Renal cortex interstitium (tissue), 11 donors: ENCODE results near the gene IER5. TPM values are rescaled to one million over a fixed set of nuclear protein-coding genes. Genes with fewer than 3 reads are reported as not detected.
"Not testable (repeated sequence)": the region's sequence is repeated elsewhere in the genome, so short reads cannot be mapped to it uniquely, and the experiment has no call there.

Experiments used
- DNase-seq, 11 donors: peaks; one replicate each; pipeline ENCODE4 v3.0.0-alpha.2; 2013; ENCODE audit warnings: low read depth in 9 of 11, low spot score in 4 of 11; ENCODE audit errors: extremely low read depth in 1 of 11
- polyA plus RNA-seq, 3 donors: library from polyadenylated mRNA; unstranded; fragments of 120-200 nt; gene quantifications; one replicate each; pipeline ENCODE4 v1.2.1, GENCODE V29; 2013; ENCODE audit not compliant: insufficient read length in 3 of 3

Gene IER5
- polyA plus RNA-seq, 3 donors = 5.7 to 7.4 (median 5.8) TPM

GRCh38 chr1:181105134-181106021 is 16.9 kb downstream of the IER5 start:
- DNase-seq = peak in 10 of 11 donors; percentile 61 to 89 (median 86)

GRCh38 chr1:181106022-181106312 is 17.5 kb downstream of the IER5 start:
- no peak for DNase-seq

- DNase-seq = no peak
Measured at GRCh38 chr1:181106479-181106878, 18.0 kb downstream of the IER5 start.

GRCh38 chr1:181107711-181108110 is 19.2 kb downstream of the IER5 start:
- DNase-seq = no peak

GRCh38 chr1:181108304-181108867 is 19.9 kb downstream of the IER5 start:
- DNase-seq = no peak

- DNase-seq = no peak
Measured at GRCh38 chr1:181110013-181110412, 21.5 kb downstream of the IER5 start.

- no peak for DNase-seq
Measured at GRCh38 chr1:181111559-181111958, 23.1 kb downstream of the IER5 start.

- DNase-seq = no peak
Measured at GRCh38 chr1:181112071-181112929, 23.8 kb downstream of the IER5 start.

- no peak for DNase-seq
Measured at GRCh38 chr1:181113059-181113641, 24.6 kb downstream of the IER5 start.

- no peak for DNase-seq
Measured at GRCh38 chr1:181114574-181115367, 26.3 kb downstream of the IER5 start.

- no peak for DNase-seq
Measured at GRCh38 chr1:181115368-181115684, 26.8 kb downstream of the IER5 start.

- not testable (repeated sequence) for DNase-seq
Measured at GRCh38 chr1:181115971-181116370, 27.5 kb downstream of the IER5 start.

- no peak for DNase-seq
Measured at GRCh38 chr1:181116819-181117390, 28.4 kb downstream of the IER5 start.

GRCh38 chr1:181117648-181118449 is 29.3 kb downstream of the IER5 start:
- DNase-seq = no peak

- DNase-seq = no peak
Measured at GRCh38 chr1:181119093-181119989, 30.8 kb downstream of the IER5 start.

GRCh38 chr1:181120924-181121323 is 32.4 kb downstream of the IER5 start:
- DNase-seq = no peak

- DNase-seq = no peak
Measured at GRCh38 chr1:181121498-181121897, 33.0 kb downstream of the IER5 start.
